GM10248 (cell line): Measurements from ENCODE around the gene BLACAT1.

Source experiments
- CTCF ChIA-PET: fragments of 300-600 bp; sonication (Branson Sonifier 250); formaldehyde crosslinking; extraction: SDS; loops from one replicate; lab custom pipeline; 2021; ENCODE audit warnings: antibody characterized with exemption; lab: Yijun Ruan, JAX
- POLR2A ChIA-PET: fragments of 350-650 bp; sonication (Branson Sonifier 250); formaldehyde crosslinking; extraction: SDS; loops from one replicate; lab custom pipeline; 2020; ENCODE audit warnings: antibody characterized with exemption; lab: Yijun Ruan, JAX
- DNase-seq: peaks from one replicate; pipeline ENCODE4 v3.0.0; 2012; ENCODE audit errors: extremely low spot score
- CTCF ChIP-seq: IDR thresholded peaks from 2 replicates; pipeline ENCODE4 v1.5.1; 2012; ENCODE audit warnings: mild to moderate bottlenecking, low read depth; ENCODE audit errors: extremely low read depth, missing control alignments, control extremely low read depth

BLACAT1 gene

GRCh38 chr1:205473475-205473874 lies 17.6 kb upstream of the BLACAT1 start:
- no peak for DNase-seq
- CTCF ChIA-PET, result interaction anchor here (1.0 to 4.4 kb wide), 3 partner anchors 13 to 120 kb away, joined by 3 to 49 read pairs (median 3); no protein-coding TSS in a partner anchor
- TF ChIP-seq CTCF, result no peak
- POLR2A ChIA-PET, result no interaction called here

- TF ChIP-seq CTCF, result no peak
- ChIA-PET POLR2A (no interaction called here), CTCF (interaction anchor here (1.0 to 4.4 kb wide), 4 partner anchors 12 to 119 kb away, joined by 3 to 49 read pairs (median 4); no protein-coding TSS in a partner anchor)
- DNase-seq, result no peak
These were observed 17.0 kb upstream of the BLACAT1 start for GRCh38 chr1:205472737-205473441.

GRCh38 chr1:205470131-205470530 lies 14.3 kb upstream of the BLACAT1 start:
- ChIA-PET POLR2A (no interaction called here), CTCF (interaction anchor here (2.0 kb wide), 1 partner anchor 16 kb away, joined by 8 read pairs; no protein-coding TSS in a partner anchor)
- no peak for TF ChIP-seq CTCF
- DNase-seq, result no peak

GRCh38 chr1:205466595-205467220 lies 10.9 kb upstream of the BLACAT1 start:
- CTCF ChIA-PET, result interaction anchor here (0.8 to 2.0 kb wide), 3 partner anchors 18 to 142 kb away, joined by 3 to 10 read pairs (median 4); no protein-coding TSS in a partner anchor
- TF ChIP-seq CTCF, result no peak
- POLR2A ChIA-PET, result no interaction called here

GRCh38 chr1:205465392-205465791 lies 9.5 kb upstream of the BLACAT1 start:
- ChIA-PET POLR2A (no interaction called here), CTCF (interaction anchor here (1.8 kb wide), 1 partner anchor 69 kb away, joined by 4 read pairs; no protein-coding TSS in a partner anchor)
- no peak for DNase-seq
- TF ChIP-seq CTCF, result no peak

More at GRCh38 chr1:205466595-205467220, 10.9 kb upstream of the BLACAT1 start:
- DNase-seq, result no peak

- no peak for TF ChIP-seq CTCF
- no peak for DNase-seq
- ChIA-PET CTCF (interaction anchor here (1.2 kb wide), 1 partner anchor 26 kb away, joined by 8 read pairs; no protein-coding TSS in a partner anchor), POLR2A (no interaction called here)
These were observed 3.1 kb upstream of the BLACAT1 start for GRCh38 chr1:205458777-205459566.
